Stimulated activated CD4-positive, alpha-beta T cell treated with anti-CD3 and anti-CD28 coated beads, Interleukin-1b, Interleukin-23, amount 100 ng/mL, for 24 hours (primary cell): ENCODE results near the gene TMEM123.

Experiments used
- DNase-seq, 4 experiments: peaks; one replicate each; pipeline ENCODE4 v3.0.0-alpha.2; 2020; ENCODE audit warnings: low read depth in 4 of 4, low spot score in 1 of 4

TMEM123 gene

GRCh38 chr11:102367364-102367763, 85.2 kb downstream of the TMEM123 start:
- no peak for DNase-seq

GRCh38 chr11:102364991-102365390, 87.6 kb downstream of the TMEM123 start:
- DNase-seq: no peak

GRCh38 chr11:102361086-102362031, 91.2 kb downstream of the TMEM123 start:
- no peak for DNase-seq

- DNase-seq: no peak
These were observed 91.9 kb downstream of the TMEM123 start for GRCh38 chr11:102360681-102361080.

GRCh38 chr11:102359372-102359771, 93.2 kb downstream of the TMEM123 start:
- no peak for DNase-seq

GRCh38 chr11:102357116-102357515, 95.4 kb downstream of the TMEM123 start:
- DNase-seq: no peak

GRCh38 chr11:102347462-102348370, 104.8 kb downstream of the TMEM123 start:
- DNase-seq: no peak

GRCh38 chr11:102346748-102347461, 105.7 kb downstream of the TMEM123 start, which contains the start of gene BIRC2:
Gene BIRC2, plus strand, starts transcription at chr11:102347214. Its CDS starts 2,641 bp downstream, at chr11:102349855.
- DNase-seq: peak; percentile 90 to 94 (median 93)

- DNase-seq: no peak
These were observed 106.2 kb downstream of the TMEM123 start for GRCh38 chr11:102346456-102346747.
